GM18951 (cell line): ENCODE data around the gene BEST2.
"Not testable (repeated sequence)": the region's sequence is repeated elsewhere in the genome, so short reads cannot be mapped to it uniquely, and the experiment has no call there.

Source experiments
- POLR2A ChIP-seq: IDR thresholded peaks from 4 replicates; pipeline ENCODE4 v1.6.1; 2011; ENCODE audit warnings: mild to moderate bottlenecking; ENCODE audit not compliant: insufficient read length, insufficient read depth; ENCODE audit errors: extremely low read depth
- in situ Hi-C: fragments of 300-500 bp; cut with MboI; formaldehyde crosslinking; loops from one replicate; pipeline ENCODE4 v1.12.0; 2022; ENCODE audit warnings: low sequenced_read_pairs, mixed read lengths, inconsistent platforms; ENCODE audit not compliant: unreplicated experiment

The BEST2 gene

GRCh38 chr19:12721656-12722565, 29.7 kb upstream of the BEST2 start:
- no peak for TF ChIP-seq POLR2A
- in situ Hi-C loops = no loop called here

DNA sequence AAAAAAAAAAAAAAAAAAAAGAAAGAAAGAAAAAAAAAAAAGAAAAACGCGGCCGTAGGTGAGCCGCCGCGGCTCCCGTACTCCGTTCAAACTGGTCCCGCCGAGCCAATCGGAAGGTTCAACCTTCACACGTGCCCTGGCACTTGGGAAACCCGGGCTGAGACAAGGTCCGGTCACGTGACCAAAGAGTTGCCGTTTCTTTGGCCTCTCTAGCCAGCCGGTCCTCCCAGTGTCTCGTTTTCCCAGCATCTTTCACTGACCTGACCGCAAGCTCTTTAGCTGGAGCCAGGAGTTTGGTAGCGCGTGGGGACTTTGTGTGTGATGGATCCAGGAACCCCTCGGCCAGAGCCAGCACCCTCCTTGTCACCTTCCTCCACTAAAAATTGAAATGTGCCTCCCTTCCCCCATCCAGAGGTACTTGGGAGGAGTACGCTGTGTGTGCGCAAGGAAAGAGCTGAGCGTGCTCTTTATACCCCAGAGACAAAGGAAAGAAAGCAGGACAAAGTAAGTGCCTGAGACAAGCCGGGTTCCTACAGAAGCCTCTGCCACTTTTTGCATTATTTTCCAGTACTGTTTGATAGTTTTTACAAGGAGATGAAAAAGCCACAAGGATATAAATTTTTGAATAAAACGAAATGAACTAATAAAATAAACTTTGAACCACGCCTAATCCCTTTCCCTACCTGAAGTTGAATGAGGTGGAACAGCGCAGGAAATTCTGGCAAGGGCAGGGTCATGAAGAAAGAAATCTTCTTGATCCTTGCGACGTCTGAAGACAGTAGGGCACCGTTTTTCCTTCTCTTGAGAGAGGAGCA, 28.8 kb upstream of the BEST2 start:
- in situ Hi-C loops = no loop called here
- peak; percentile 61 for TF ChIP-seq POLR2A

DNA sequence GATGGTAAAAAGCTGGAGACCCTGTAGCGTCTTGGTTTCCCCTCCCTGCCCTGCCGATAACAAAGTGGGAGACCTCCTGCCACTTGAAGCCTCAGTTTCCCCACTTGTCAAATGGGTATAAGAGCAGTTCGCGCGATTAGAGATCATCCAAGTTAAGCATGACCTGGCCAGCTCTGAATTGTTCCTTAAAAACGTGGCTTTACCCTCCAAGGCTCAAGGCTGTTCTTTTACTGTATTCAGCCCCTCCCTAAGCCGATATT, 28.3 kb upstream of the BEST2 start:
- in situ Hi-C loops = no loop called here
- TF ChIP-seq POLR2A = no peak

DNA sequence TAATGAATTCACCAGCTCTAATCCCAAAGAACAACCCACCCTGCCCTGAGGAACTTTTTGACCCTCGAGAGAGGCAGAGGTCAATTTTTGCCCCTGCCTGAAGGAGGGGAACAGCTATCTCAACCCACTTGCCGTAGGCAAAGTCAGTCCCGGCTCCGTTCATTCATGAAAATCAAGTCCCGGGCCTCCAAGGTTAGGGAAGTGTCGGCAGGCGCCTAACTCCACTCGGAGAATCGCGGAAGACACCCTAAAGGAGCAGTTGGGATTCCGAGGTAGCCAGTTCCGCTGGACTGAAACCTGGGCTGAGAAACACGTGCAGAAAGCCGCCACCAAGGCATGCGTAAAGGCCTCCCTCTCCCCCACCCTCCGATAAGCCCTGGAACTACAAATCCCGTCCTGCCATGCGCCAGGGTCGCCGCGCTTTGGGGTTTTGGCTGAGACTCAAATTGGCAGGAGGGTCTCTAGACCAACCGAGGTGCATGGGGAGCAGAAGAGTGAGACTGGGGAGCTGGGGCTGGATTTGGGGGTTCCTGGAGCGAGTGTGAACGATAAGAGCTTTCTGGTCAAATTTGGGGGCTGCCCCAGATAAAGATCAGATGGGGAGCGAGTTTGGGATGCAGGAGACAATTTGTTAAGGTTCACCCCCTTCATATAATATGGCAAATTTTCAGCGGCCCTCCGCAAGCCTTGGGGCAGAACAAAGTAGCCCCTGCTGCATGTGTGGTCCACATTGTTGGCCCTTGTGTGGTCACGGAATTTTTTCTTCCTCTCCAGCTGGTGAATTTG, 27.8 kb upstream of the BEST2 start, which contains the start of gene TNPO2:
TSS of gene TNPO2 (minus strand) at position 292 of the 786 bp plus-strand sequence. CDS start 2,955 bp downstream, outside the sequence.
- TF ChIP-seq POLR2A = peak; percentile 64
- in situ Hi-C loops = no loop called here

- in situ Hi-C loops = not testable (repeated sequence)
These were observed 26.0 kb upstream of the BEST2 start for GRCh38 chr19:12725612-12726011.

DNA sequence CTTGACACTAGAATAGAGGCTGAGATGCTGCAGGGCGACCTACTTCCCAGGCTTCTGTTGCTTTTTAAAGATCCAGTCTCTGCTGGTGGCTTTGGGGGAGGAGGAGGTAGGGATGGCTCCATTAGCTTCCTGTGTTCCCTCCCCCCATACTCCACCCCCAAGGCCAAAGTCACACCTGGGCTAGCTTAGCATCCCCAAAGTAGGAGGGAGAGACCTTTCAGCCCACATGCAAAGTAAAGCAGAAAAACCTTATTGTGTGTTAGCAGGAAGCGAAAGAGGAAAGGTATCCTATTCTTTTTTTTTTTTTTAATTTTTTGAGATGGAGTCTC, 24.6 kb upstream of the BEST2 start:
- in situ Hi-C loops = no loop called here
- TF ChIP-seq POLR2A = no peak

DNA sequence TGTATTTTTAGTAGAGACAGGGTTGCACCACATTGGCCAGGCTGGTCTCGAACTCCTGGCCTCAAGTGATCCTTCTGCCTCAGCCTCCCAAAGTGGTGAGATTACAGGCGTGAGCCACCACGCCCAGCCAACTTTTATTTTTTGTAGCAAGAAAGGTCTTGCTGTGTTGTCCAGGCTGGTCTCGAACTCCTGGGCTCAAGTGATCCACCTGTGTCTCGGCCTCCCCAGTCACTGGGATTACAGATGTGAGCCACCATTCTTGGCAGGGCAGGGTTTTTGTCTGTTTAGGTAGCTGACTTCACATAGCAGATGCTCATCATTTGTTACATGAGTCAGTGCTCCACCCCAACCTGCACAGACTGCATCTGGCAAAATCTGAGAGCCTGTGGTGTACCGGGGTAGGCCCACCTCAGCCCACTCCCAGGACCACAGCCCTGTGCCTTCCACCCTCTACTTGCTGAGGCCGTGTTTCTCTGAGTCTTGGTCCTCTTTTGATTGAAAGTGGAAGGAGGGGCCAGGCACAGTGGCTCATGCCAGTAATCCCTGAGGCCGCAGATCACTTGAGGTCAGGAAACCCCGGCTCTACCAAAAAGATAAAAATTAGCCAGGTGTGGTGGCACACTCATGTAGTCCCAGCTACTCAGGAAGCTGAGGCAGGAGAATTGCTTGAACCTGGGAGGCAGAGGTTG, 23.7 kb upstream of the BEST2 start:
- in situ Hi-C loops = no loop called here
- no peak for TF ChIP-seq POLR2A

- no peak for TF ChIP-seq POLR2A
- in situ Hi-C loops = no loop called here
These were observed 21.5 kb upstream of the BEST2 start for GRCh38 chr19:12730064-12730463.

GRCh38 chr19:12731337-12731736, 20.3 kb upstream of the BEST2 start:
- in situ Hi-C loops = no loop called here
- TF ChIP-seq POLR2A = no peak

- no peak for TF ChIP-seq POLR2A
- in situ Hi-C loops = no loop called here
These were observed 18.0 kb upstream of the BEST2 start for GRCh38 chr19:12733369-12734214.

GRCh38 chr19:12736995-12737834, 14.4 kb upstream of the BEST2 start, which contains the start of gene GET3:
Gene GET3 (plus strand): TSS chr19:12737497. CDS start chr19:12737506, 9 bp downstream.
- peak; percentile 84 for TF ChIP-seq POLR2A
- in situ Hi-C loops = no loop called here

DNA sequence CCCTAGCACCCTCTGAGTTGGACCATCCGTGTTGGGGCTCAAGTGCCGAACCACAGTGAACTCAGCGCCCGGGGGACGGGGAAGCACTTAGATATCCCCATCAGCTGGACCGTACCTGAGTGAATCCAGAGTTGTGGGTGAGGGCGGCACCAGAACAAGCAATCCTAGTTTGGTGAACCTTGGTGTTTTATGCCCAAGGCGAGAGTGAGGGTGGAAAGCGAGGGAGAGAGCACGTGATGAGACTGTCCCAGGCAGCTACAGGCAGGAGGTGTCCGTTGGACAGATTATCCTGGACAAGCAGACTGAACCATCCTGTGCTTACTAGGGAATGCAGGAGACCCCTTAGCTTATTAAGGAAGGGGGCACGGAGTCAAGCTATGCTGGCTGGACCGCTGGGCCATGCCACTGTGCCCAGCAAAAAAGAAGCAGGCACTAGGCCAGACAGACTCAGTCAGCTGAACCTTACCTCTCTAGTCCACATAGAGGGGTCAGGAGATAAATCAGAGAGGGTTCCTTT, 13.7 kb upstream of the BEST2 start:
- in situ Hi-C loops = no loop called here
- no peak for TF ChIP-seq POLR2A
